MCF 10A (cell line): Measurements from ENCODE around the gene RETN. TPM values are rescaled to one million over a fixed set of nuclear protein-coding genes. Genes with fewer than 3 reads are reported as not detected.

ENCODE experiments used
- BruUV-seq: library from RNA; stranded (reverse); fragments of 400-500 nt; replicated peaks from 2 replicates; lab custom pipeline; 2021; lab: Mats Ljungman, UMichigan
- CTCF ChIA-PET: fragments of 300-600 bp; sonication (Branson Sonifier 250); formaldehyde crosslinking; extraction: SDS; loops from one replicate; lab custom pipeline; 2021; ENCODE audit warnings: antibody characterized with exemption, inconsistent platforms; lab: Yijun Ruan, JAX
- POLR2A ChIA-PET: fragments of 300-600, 350-650 bp; sonication (Branson Sonifier 250); formaldehyde crosslinking; extraction: SDS; loops from one replicate; lab custom pipeline; 2020; ENCODE audit warnings: antibody characterized with exemption, inconsistent platforms; lab: Yijun Ruan, JAX
- DNase-seq: peaks from one replicate; pipeline ENCODE4 v3.0.0-alpha.2; 2018; ENCODE audit not compliant: unreplicated experiment
- H3K27ac Mint-ChIP-seq: one replicate; pipeline ENCODE4 v1.8.0; 2022; ENCODE audit warnings: mild to moderate bottlenecking, low read depth, mixed read lengths; ENCODE audit not compliant: unreplicated experiment
- H3K27me3 Mint-ChIP-seq: one replicate; pipeline ENCODE4 v1.8.0; 2022; ENCODE audit warnings: mixed read lengths; ENCODE audit not compliant: insufficient read depth, unreplicated experiment
- H3K36me3 Mint-ChIP-seq: one replicate; pipeline ENCODE4 v1.8.0; 2022; ENCODE audit warnings: mild to moderate bottlenecking, moderate library complexity, mixed read lengths; ENCODE audit not compliant: insufficient read depth, unreplicated experiment
- H3K4me1 Mint-ChIP-seq: one replicate; pipeline ENCODE4 v1.8.0; 2022; ENCODE audit warnings: mixed read lengths; ENCODE audit not compliant: insufficient read depth, unreplicated experiment
- H3K4me3 Mint-ChIP-seq: one replicate; pipeline ENCODE4 v1.8.0; 2022; ENCODE audit warnings: mild to moderate bottlenecking, moderate library complexity, mixed read lengths; ENCODE audit not compliant: unreplicated experiment
- H3K9me3 Mint-ChIP-seq: one replicate; pipeline ENCODE4 v1.8.0; 2022; ENCODE audit warnings: mixed read lengths; ENCODE audit not compliant: unreplicated experiment
- intact Hi-C: fragments of 100-400 bp; cut with micrococcal nuclease; formaldehyde crosslinking; loops from 2 replicates; pipeline ENCODE4 v1.14.1; 2022
- total RNA-seq: library from RNA; stranded (reverse); gene quantifications from 2 replicates; pipeline ENCODE4 v1.2.3, GENCODE V29; 2022
- TF ChIP-seq, protein P1 (sequence below): fragments of 200-600 bp; IDR thresholded peaks from one replicate; pipeline ENCODE4 v1.8.0; 2022; ENCODE audit warnings: antibody characterized with exemption, mild to moderate bottlenecking; ENCODE audit not compliant: unreplicated experiment

The RETN gene
- total RNA-seq, 1 experiment from 2014 or later = not detected

DNA sequence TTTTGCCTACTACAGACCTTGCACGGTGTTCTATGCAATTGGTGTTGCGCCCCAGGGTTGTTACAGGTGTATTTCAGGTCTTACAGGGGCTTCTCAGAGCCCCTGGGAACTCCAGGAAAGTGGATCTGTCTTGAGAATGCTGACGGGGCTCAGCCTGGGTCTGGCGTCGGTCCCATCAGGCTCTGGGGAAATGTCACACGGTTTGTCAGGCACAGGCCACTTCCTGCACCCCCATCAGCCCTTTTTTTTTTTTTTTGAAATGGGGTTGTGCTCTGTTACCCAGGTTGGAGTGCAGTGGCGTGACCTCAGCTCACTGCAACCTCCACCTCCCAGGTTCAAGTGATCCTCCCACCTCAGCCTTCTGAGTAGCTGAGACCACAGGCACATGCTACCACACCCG is 49.8 kb downstream of the RETN start:
- no peak for DNase-seq
- Mint-ChIP-seq H3K4me1 (no peaks in the 10 kb centered on the region), H3K27ac (no peak overlapping the region), H3K9me3 (no peaks in the 10 kb centered on the region), H3K27me3 (no peaks in the 10 kb centered on the region), H3K4me3 (no peak overlapping the region), H3K36me3 (no peaks in the 10 kb centered on the region)
- ChIA-PET POLR2A (no interaction called here), CTCF (interaction anchor here (0.7 to 1.1 kb wide), 2 partner anchors 15 to 364 kb away, joined by 3 to 5 read pairs; no protein-coding TSS in a partner anchor)
- intact Hi-C loops = no loop called here
- BruUV-seq = no TSS peak
- TF ChIP-seq, protein P1, sequence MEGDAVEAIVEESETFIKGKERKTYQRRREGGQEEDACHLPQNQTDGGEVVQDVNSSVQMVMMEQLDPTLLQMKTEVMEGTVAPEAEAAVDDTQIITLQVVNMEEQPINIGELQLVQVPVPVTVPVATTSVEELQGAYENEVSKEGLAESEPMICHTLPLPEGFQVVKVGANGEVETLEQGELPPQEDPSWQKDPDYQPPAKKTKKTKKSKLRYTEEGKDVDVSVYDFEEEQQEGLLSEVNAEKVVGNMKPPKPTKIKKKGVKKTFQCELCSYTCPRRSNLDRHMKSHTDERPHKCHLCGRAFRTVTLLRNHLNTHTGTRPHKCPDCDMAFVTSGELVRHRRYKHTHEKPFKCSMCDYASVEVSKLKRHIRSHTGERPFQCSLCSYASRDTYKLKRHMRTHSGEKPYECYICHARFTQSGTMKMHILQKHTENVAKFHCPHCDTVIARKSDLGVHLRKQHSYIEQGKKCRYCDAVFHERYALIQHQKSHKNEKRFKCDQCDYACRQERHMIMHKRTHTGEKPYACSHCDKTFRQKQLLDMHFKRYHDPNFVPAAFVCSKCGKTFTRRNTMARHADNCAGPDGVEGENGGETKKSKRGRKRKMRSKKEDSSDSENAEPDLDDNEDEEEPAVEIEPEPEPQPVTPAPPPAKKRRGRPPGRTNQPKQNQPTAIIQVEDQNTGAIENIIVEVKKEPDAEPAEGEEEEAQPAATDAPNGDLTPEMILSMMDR = no peak

Other genes with a start within 250 kb of the RETN start
- gene PEX11G, start 180.0 kb upstream of the RETN start, total RNA-seq = 5.5 and 6.4 TPM in 2 replicates
- 16.9 and 17.7 TPM in 2 replicates for gene ZNF358, start 152.9 kb upstream of the RETN start, total RNA-seq
- gene MCOLN1, start 146.4 kb upstream of the RETN start, total RNA-seq = 10.8 and 13.9 TPM in 2 replicates
- 75.8 and 96.1 TPM in 2 replicates for gene PNPLA6, start 133.3 kb upstream of the RETN start, total RNA-seq
- gene CAMSAP3, start 73.2 kb upstream of the RETN start, total RNA-seq = 6.7 and 9.1 TPM in 2 replicates
- gene XAB2, start 39.5 kb upstream of the RETN start, total RNA-seq = 28.7 and 29.4 TPM in 2 replicates
- gene PET100, start 39.3 kb upstream of the RETN start, total RNA-seq = 53.9 and 101 TPM in 2 replicates
- not detected in 2 replicates for gene PCP2, start 35.3 kb upstream of the RETN start, total RNA-seq
- gene STXBP2, start 31.9 kb upstream of the RETN start, total RNA-seq = 94.4 and 102 TPM in 2 replicates
- 0.44 TPM in 1 of 2 replicates, not detected in the other for gene MCEMP1, start 8.0 kb downstream of the RETN start, total RNA-seq
- 123 and 155 TPM in 2 replicates for gene TRAPPC5, start 11.8 kb downstream of the RETN start, total RNA-seq
- not detected in 2 replicates for gene FCER2, start 33.1 kb downstream of the RETN start, total RNA-seq
- gene CLEC4G, start 63.1 kb downstream of the RETN start, total RNA-seq = not detected in 2 replicates
- not detected in 2 replicates for gene CD209, start 78.5 kb downstream of the RETN start, total RNA-seq
- not detected in 2 replicates for gene CLEC4M, start 94.2 kb downstream of the RETN start, total RNA-seq
- 23.6 and 25.7 TPM in 2 replicates for gene EVI5L, start 161.2 kb downstream of the RETN start, total RNA-seq
- 0.10 and 0.26 TPM in 2 replicates for gene PRR36, start 205.3 kb downstream of the RETN start, total RNA-seq
- 10.3 and 11.8 TPM in 2 replicates for gene LRRC8E, start 219.5 kb downstream of the RETN start, total RNA-seq
- 30.5 and 36.3 TPM in 2 replicates for gene MAP2K7, start 234.8 kb downstream of the RETN start, total RNA-seq
- 3.3 and 4.5 TPM in 2 replicates for gene TGFBR3L, start 245.8 kb downstream of the RETN start, total RNA-seq